ENCODE data around the gene TMEM200B.
"Not testable (repeated sequence)": the region's sequence is repeated elsewhere in the genome, so short reads cannot be mapped to it uniquely, and the experiment has no call there.

Gene TMEM200B

DNA sequence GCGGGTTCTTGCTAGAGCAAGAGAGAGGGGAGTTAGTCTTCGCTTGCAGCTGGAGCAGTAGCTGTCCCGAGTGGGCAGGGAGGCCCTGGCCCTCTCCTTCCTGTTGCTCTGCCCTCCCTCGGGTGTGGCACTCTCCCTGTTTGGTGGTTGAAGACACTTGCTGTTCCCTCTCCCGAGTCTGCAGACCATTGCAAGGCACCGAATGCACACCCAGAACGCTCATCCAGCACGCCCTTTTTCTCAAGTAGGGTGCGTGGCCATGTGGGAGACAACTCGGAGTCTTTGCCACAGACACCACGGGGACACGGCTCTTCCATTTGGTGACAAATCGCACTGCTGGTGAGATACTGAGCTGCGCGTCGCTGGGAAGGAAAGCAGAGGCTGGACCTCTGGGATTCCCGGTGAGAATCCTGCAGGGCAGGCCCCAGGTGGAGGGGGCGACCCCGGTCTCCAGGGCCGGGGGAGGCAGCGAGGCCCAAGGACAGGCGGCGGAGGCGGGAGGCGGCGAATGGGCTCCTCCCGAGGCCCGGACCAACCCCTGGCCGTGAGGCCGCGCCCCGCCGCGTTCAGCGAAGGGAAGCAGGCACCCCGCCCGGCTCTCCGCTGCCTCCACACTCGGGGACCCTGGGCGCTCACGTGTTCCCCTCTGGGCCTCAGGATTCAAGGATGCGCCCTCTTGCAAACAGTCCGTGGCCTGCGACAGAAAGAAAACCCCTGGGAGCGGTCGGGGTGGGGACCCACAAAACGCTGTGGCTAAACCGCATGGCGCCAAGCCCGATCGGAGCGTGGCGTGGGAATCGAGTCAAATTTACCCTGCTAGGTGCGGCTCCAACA, 10.4 kb upstream of the TMEM200B start:
- DNase-seq, result no peak

DNA sequence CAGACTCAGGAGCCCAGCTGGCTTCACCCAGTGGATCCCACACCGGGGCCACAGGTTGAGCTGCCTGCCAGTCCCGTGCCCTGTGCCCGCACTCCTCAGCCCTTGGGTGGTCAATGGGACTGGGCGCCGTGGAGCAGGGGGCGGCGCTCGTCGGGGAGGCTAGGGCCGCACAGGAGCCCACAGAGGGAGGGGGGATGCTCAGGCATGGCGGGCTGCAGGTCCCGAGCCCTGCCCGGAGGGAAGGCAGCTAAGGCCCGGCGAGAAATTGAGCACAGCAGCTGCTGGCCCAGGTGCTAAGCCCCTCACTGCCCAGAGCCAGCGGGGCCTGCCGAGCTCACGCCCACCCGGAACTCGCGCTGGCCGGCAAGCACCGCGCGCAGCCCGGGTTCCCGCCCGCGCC, 7.4 kb upstream of the TMEM200B start:
- not testable (repeated sequence) for DNase-seq

DNA sequence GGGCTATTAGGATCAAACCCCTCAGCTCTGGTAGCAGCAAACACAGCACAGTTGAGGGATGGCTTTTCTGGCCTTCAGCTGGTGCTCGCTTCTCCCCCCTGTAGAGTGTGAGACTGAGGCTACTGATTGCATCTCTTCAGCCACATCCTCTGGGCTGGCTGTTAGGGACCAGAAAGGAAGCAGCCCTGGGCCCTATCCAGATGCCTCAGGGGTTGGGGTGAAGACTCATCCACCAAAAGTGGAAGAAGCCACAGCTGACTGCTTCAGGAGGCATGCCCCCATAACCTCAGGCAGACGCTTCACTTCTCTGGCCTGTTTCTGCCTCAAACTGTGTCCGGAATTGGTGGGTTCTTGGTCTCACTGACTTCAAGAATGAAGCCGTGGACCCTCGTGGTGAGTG, 6.2 kb upstream of the TMEM200B start:
- DNase-seq, result no peak

DNA sequence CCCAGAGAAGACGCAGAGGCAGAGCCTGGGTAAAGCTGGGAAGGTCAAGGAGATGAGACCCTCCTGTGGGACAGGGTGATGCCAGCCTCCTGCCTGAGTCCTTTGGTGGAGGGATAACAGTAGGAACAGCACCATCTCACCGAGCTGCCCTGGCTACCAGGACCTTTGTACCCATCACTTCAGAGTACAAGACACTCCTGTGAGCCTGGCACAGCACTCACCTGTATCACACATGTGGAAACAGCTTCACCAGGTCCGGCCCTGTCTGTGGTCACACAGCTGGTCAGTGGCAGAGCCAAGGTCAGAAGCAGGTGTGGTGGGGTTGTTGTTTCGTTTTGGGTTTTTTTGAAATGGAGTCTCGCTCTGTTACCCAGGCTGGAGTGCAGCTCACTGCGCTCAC, 5.0 kb upstream of the TMEM200B start:
- DNase-seq, result no peak

DNA sequence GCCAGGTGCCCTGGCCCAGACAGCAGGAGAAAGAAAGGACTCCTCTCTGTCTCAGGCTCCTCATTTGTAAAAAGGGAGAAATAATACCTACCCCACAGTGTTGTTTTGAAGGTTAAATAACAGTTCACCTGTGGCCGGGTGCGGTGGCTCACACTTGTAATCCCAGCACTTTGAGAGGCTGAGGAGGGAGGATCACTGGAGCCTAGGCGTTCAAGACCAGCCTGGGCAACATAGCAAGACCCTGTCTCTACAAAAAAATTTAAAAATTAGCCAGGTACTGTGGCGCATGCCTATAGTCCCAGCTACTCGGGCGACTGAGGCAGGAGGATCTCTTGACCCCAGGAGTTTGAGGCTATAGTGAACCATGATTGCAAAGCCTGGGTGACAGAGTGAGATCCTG, 2.5 kb upstream of the TMEM200B start:
- DNase-seq, result no peak

DNA sequence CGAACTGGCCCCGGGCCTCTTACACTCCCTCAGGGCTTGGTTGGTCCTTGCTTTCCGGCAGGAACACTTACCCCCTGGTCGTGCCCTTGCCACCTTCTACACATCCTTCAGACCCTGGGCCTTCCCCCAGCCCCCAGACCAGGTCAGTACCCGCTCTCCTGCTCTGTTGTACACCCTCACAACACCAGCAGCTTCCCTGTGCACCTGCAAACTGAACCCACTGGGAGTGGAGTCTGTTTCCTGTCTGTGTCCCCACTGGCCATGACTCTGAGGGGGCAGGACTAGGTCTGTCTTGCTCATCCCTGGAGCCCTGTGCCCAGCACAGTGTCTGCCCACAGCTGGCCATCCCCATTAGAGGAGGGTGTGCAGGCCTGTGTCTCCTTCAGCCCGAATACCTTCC, 2.1 kb upstream of the TMEM200B start:
- DNase-seq, result no peak

DNA sequence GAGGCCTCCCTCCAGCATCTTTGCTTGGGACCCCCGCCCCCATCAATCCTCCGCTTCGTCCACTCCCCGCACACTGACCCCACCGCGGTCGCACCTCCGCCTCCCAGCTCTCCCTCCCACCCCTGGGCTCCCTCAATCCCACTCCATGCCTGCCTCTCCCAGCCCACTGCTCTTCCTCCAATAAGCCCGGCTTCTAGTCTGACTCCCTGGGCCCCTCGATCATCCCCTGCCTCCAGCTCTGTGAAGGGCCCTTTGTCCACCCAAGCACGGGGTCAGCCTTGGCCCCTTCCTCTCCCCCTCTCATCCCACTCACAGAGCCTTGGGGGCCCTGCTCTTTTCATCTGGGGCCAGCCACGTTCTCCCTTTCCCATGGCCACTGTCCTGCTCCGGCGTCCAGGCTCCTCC, 1.5 kb upstream of the TMEM200B start:
- no peak for DNase-seq

DNA sequence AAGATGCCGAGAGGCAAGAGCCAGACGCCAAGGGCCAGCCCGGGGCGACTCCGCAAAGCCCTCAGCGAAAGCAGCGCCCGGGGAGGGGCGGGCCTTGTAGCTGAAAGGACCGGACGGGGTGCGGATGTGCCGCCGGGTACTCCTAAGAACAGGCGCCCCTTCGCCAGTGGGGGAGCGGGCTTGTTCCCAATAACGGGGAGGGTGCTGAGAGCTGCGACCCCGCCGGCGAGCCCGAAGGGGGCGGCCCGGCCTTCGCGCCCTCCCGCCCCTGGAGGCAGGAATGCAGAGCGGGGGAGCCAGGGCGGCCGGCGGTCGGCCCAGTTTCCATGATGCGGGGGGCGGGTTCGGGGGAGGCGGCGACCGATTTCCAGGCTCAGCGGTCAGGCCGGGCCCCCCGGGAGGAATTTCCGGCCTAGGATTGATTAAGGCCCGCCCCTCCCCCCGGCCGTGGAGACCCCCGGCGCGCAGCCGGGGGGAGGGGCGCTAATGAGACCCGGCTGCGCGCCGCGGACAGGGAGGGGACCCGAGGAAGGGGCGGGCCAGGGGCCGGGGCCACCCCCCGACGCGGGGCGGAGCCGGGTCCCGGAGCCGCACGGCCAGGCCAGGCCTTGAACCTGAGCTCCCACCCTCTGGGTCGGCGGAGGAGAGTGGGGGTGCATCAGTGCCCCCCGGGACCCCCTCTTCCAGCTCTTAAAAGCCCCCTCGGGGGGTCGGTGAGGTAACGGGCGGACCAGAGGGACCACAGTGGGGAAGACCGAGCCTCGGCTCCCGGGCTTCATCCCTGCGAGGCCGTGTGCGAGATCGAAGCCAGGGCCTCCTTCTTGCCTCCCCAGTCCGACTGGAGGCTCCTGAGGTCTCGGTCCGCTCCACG, 898 bp upstream of the TMEM200B start:
- DNase-seq, result peak; percentile 38

DNA sequence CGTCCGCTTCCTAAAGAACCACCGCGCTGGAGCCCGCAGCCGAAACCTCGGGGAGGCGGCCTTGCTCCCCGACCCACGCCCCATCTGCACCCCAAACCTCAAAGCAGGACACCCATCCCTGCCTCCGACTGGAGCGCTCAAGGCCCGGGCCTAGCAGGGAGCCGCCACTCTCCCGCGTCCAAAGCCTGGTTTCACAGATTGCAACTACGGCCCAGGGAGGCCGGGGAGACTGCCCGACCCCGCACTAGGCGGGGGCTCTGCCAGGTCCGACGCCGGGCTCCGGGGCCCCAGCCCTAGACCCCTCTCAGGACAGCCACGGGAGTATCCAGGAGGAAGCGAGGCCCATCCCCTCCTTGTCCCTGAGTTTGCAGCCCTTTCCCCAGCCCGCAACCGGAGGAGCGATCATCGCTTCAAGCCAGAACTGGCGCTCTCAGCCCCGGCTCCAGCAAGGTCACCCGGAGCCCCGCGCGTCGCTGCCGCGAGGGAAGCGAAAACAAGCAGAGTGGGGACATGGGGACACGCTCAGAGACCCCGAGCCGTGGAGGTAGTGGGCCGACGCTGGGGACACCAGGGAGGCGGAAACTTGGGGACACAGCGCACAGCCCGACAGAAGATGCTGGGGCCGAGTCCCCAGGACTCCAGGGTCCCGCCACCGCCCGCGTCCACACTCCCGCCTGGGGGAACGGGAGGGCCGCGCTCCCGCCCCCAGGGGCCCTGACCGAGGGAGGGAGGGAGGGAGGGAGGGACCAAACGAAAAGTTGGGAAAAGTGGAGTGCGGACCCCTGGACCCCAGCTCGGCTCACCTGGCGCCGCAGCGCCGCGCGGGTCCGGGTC, 433 bp downstream of the TMEM200B start:
- no peak for DNase-seq

DNA sequence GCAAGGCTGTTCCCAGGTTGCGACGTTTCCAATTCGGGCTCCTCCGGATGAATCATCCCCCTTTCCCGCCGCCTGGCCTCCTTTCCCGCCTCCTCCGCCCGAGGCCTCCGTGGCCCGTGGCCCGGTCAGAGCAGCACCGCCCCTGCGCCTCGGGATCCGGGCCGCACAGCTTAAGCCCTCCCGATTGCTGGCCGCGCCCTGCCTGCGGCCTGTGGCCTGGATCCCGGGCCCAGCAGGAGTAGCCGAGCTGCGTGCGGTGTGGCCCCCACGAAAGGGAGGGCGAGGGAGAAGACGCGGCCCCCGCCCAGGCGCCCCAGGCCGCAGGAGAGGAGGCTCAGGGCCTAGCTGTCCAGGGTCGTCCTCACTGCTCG, 1.0 kb downstream of the TMEM200B start:
- DNase-seq, result no peak

DNA sequence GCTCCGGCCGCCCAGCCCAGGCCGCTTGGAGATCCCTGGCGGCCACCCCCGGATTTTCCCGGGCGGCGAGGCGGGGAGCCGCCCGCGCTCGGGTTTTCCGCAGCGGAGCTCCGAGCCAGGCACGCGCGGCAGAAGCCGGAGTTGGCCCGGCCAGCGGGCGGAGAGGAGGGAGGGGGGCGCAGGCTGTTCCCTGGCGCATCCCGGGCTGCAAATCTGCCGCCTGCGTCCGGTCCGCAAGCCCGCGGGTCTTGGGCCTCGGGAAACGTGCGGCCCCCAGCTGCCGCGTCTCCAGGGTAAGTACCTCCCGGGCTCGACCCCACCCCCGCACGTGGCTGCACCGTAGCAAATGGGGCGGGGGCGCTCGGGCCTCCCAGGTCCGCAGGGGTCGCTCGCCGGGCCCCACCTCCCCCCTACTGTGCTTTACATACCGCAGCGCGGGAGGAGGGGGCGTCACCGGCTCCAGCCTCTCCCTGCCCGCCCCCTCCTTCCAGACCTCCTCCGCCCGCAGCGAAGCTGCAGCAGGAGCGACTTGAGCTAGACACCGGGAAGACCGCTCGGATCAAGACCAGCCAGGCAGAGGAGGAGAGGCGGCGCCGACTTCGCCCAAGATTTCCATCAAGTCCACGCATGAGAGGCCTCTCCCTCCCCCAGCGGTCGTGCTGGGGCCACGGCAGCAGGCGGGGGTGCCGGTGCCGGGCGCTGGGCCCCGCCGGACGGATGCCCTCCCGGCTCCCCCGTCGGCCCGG, 1.6 kb downstream of the TMEM200B start:
- no peak for DNase-seq

DNA sequence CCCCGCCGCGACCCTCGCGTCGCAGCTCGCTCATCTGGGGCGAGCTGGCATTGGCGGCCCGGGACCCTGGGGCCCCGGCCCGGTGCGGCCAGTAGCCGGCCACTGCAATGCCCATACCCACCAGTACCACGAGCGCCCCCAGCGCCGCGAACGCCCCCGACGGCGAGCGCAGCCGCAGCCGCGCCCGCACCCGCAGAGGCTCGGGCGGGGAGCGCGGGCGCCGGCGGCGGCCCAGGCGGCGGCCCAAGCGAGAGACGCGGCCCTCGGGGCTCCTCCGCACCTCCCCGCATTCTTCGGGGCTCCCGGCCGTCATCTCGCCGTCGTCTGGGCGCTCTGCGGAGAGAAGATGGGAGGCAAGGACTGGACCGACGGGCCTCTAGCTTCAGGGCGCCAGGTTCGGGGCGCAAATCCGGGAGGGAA, 2.2 kb downstream of the TMEM200B start:
- DNase-seq, result no peak

DNA sequence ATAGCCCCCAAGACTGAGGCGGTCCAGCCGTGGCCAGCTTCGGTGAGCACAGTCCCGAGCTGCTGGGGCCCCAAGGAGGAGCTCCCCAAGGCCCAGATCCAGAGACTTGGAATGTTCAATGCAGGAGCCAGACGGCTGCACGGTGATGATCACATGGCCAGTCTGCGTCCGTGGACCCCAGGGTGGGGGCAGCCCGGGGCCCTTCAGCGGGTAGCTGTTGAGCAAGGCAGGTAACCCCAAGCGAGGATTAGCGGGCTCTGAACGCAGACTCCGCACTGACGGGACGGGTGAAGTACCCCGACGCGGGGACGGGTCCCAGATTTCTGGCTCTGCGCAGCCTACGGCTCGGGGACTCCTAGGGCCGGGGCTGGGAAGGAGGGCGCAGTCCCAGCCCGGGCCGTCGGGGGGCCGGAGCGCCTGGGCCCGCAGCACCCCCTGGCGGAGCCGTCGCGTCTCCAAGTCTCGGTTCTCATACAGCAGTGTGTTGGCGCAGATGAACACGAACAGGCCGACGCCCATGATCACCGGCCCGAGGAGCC, 2.7 kb downstream of the TMEM200B start:
- peak; percentile 42 for DNase-seq

DNA sequence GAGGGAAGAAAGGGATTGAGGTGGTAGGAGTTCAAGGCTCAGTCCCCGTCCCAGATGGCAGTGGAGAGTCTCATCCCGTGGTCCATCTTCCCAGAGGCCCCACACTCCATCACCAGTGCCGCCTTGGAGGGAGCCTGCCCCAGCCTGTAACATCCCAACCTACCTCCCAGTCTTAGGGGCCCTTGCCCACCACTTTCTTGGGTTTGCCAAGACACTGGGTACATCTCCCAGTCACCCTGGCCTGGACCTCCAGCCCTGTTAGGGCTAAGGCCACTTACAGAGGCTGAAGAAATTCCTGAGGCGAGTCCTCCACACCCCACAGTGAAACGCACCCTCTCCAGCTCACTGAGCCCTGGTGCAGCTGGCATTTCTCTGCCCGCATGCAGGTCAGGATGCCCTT, 3.3 kb downstream of the TMEM200B start:
- DNase-seq, result no peak

DNA sequence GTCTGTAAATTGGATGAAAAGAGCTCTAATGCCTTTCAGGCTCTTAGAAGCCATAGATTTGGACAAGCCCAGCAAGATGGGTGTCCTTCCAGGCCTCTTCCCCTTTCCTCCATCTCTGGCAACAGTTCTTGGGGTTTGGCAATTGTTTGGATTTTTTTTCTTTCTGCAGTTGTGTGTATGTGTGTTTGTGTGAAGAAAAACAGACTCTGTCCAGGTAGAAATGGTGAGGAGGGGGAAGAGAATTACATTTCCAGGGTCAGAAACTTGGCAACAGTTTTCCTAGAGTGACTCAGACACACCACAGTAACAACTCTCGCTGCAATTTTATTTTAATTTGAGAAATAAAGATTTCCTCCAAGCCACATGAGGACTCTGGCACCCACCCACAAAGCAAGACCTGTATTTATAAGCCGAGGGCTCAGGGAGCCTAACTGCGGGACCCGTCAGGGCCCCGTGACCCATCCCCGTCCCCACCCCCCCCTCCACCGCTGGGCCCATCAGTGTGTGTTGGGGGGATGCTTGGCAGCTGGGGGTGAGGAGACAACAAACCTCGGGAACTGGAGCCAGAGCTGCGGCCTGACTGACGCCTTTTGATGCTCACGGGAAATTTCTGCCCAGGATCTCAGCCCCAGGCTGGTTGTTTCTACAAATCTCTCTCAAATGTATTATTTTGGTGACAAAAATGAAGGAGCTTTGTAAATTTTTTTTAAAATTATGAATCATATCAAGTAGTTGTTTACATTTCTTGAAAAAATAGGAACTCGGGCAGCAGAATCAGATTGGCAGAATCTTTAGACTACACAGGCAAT, 4.4 kb downstream of the TMEM200B start:
- no peak for DNase-seq

DNA sequence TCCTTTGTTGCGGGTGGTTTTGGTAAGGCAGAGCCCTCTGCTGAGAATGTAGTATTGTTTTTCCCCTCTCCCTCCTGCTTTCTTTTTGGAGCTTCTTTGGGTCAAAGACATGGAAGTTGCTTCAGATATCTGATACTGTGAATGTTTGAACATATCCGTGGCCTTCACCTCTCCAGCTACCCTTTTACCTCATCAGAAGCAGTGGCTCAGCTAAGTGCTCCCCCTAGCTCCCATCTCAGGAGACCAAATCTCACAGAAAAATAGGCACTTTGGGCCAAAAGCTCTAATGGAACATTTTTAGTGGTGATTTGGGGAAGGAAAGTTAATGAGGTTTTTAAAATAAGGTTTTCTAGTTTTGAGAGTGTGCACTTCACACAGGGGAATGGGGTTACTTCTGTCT, 6.3 kb downstream of the TMEM200B start:
- no peak for DNase-seq

DNA sequence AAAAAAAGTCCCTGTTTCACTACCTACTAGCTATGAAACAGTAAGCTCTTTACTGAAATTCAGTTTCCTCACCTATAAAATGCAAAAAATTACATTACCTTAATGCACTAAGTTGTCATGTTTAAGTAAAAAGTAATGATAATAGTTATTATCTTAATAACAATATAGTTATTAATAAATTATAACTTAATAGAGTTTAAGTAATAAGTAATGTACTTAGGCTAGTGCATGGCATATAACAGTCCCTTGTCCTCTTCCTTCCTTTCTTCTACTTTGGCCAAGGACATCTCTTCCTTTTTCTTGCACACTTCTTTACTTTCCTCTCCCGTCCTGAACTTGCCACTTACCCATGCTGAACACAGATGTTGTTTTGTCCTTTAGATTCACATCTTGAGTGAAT, 9.0 kb downstream of the TMEM200B start:
- DNase-seq, result no peak

DNA sequence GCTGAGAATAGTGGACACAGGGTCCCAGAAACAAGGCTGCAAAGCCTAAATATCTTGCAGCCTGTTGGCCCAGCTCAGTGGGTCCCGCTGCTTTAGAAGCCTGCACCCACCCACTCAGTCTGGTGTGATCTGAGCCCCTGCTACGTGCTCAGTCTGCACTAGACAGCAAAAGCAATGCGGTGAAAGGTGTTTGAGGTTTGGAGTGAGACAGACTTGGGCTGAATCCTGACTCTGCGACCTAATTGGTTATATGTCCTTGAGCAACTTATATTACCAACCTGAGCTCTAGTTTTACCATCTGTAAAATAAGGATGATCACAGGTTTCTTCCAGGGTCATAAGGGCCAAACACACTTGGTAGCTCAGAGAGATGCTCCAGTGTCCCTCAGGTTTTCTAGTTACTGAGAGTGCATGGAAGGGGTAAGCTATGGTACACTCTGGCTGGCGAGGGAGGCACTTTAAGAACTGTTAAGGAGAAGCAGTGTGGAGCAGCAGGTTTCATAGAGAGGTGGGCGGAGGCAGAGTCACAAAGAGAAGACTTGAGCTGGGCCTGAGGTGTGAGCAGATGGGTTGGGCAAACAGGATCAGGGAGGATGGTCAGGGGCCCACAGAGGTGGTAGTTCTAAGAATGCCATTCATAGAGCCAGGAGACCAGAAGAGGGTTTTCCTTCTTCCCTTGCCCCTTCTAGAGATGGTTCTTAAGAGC, 10.1 kb downstream of the TMEM200B start:
- no peak for DNase-seq

DNA sequence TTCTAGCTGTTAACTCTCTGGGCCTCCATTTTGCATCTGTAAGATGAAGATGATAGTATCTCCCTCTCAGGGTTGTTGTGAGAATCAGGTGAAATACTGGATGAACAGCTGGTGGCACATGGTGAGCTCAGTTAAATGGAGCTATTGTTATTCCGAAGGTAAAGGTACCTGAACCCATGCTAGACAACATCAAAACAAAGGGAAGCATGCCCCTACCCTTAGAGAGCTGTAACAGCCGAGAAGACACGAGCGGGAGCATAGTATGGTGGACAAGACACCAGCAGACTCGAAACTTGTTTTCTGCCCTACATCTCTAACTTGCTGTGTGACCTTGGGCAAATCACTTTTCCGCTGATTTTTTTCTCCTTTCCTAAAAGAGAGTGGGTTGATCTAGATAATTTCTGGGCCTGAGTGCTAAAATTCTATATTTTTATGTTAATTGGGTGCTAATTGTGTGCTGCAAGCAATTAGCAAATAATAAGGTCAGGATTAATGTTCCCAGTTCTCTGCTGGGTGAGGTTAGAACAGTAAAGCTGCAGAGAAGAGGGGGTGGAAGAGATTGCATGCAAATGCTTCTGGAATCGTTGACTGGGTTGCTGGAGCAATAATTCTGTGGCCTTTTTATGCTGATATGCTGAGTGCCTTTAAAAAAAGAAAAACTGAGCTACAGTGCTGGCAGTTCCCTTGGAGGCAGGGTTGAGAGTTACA, 10.8 kb downstream of the TMEM200B start:
- no peak for DNase-seq

DNA sequence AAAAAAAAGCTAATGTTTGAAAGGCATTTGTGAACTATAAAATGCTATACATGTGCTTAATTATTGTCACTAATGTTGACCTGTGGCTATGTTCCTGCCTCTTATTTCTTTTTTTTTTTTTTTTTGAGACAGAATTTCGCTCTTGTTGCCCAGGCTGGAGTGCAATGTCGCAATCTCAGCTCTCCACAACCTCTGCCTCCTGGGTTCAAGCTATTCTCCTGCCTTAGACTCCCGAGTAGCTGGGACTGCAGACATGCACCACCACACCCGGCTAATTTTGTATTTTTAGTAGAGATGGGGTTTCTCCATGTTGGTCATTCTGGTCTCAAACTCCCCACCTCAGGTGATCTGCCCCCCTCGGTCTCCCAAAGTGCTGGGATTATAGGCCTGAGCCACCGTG, 15.7 kb downstream of the TMEM200B start:
- DNase-seq, result not testable (repeated sequence)

Data from activated T-cell treated with anti-CD3 and anti-CD28 coated beads for 4 hours (primary cell).